Body of pancreas (tissue), 4 donors: ENCODE measurements around the gene WDR27.

ENCODE experiments used
- CTCF ChIP-seq, 7 experiments: fragments of 450-650 bp in 4 of 7; fragments of 200-600 bp in 3 of 7; sonication (generic) in 3 of 7; IDR thresholded peaks; one replicate each; pipeline ENCODE4 v1.5.1; 2016 to 2019; ENCODE audit warnings: antibody characterized with exemption in 7 of 7
- POLR2A ChIP-seq, 3 donors: fragments of 450-650 bp; IDR thresholded peaks; one replicate each; pipeline ENCODE4 v1.6.1; 2016; ENCODE audit warnings: antibody characterized with exemption in 3 of 3, mild to moderate bottlenecking in 2 of 3

GRCh38 chr6:169746556-169746955, 44.7 kb upstream of the WDR27 start:
- TF ChIP-seq POLR2A (IDR thresholded peaks at IDR 0.05) = no peak
- TF ChIP-seq CTCF (IDR thresholded peaks at IDR 0.05) = no peak
